ENCODE measurements around the gene WDR35. TPM values are rescaled to one million over a fixed set of nuclear protein-coding genes. Genes with fewer than 3 reads are reported as not detected.

WDR35 gene
- total and polyA plus RNA-seq, 2 donors (not counting 3 experiments of a cell fraction or from before 2014, with no cell fraction given) = 3.6 to 8.0 TPM

DNA sequence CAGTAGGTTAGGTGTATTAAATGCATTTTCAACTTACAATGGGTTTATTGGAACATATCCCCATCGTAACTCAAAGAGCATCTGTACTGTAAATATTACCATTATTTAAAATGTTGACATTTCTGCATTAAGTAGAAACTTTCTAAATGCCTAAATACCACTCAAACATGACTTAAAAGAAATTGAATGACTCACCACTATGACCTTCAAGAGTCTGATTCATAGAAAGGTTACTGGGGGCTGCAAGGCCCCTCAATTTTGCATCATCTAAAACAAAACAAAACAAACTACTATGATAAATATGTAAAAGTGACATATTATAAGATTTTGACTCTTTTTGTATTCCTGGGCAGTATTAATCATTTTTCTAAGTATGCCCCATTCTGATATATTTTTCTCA is 7.6 kb downstream of the WDR35 start:
- Histone ChIP-seq H3K9me3 (replicated peaks; ENCODE audit: control insufficient read depth, insufficient read depth, low read length) (no peaks in the 10 kb centered on the region), H3K27ac (ENCODE audit: insufficient read depth, low read depth, low read length) (no peak overlapping the region), H3K4me1 (ENCODE audit: control insufficient read depth, extremely low read depth, insufficient read depth, low read length) (peaks cover 32% of the 10 kb centered on the region), H3K36me3 (ENCODE audit: control insufficient read depth in 2 of 2, extremely low read depth in 1 of 2, insufficient read depth in 2 of 2, low read length in 2 of 2) (peaks cover 0 to 2% of the 10 kb centered on the region in 2 experiments), H3K27me3 (ENCODE audit: control insufficient read depth in 2 of 2, insufficient read depth in 2 of 2, low read length in 2 of 2) (no peaks in the 10 kb centered on the region), H2AFZ (ENCODE audit: low read depth, low read length) (no peak overlapping the region), H4K20me1 (replicated peaks; ENCODE audit: control insufficient read depth, extremely low read depth, insufficient read depth, low read length) (no peaks in the 10 kb centered on the region), H3K9ac (replicated peaks; ENCODE audit: extremely low read depth, insufficient read depth, low read length) (no peak overlapping the region), H3K79me2 (ENCODE audit: control insufficient read depth, insufficient read depth, low read length) (peaks cover 4% of the 10 kb centered on the region), H3K4me2 (ENCODE audit: insufficient read depth, low read length) (no peak overlapping the region), H3K9me1 (replicated peaks; ENCODE audit: control insufficient read depth, extremely low read depth, insufficient read depth, low read length) (no peaks in the 10 kb centered on the region), H3K4me3 (replicated peaks in 1 of 3; ENCODE audit: insufficient read depth in 1 of 3, low read depth in 1 of 3, low read length in 3 of 3) (no peak overlapping the region)
- no TSS peak for BruUV-seq (replicated peaks)
- peak; percentile 42 for FAIRE-seq
- intact Hi-C loops (cut with micrococcal nuclease) (no loop called here), dilution Hi-C loops (cut with MboI; ENCODE audit: extremely low pct_ligation_motif_present, low sequenced_read_pairs) (no loop called here)
- TF ChIP-seq POLR2AphosphoS5 (IDR thresholded peaks at IDR 0.05; ENCODE audit: insufficient read depth, low read depth, low read length) (no peak), CTCF (IDR thresholded peaks at IDR 0.05; ENCODE audit: extremely low read depth in 1 of 2, insufficient read depth in 1 of 2, low read depth in 1 of 2, low read length in 2 of 2) (no peak), JUN (IDR thresholded peaks at IDR 0.05; ENCODE audit: borderline replicate concordance, insufficient read depth, insufficient read length, low read depth) (peak; percentile 39), FOS (IDR thresholded peaks at IDR 0.05; ENCODE audit: borderline replicate concordance, insufficient read depth, low read length) (peak; percentile 64), MYC (IDR thresholded peaks at IDR 0.05; ENCODE audit: low read depth, low read length) (no peak), GATA2 (IDR thresholded peaks at IDR 0.05; ENCODE audit: insufficient read depth, insufficient read length, low read depth, low read length) (no peak), POLR2A (IDR thresholded peaks at IDR 0.05; ENCODE audit: low read depth, low read length) (no peak), EZH2 (IDR thresholded peaks at IDR 0.05; ENCODE audit: borderline replicate concordance, low read depth, low read length, severe bottlenecking) (no peak)
- TF ChIP-seq, protein P1, sequence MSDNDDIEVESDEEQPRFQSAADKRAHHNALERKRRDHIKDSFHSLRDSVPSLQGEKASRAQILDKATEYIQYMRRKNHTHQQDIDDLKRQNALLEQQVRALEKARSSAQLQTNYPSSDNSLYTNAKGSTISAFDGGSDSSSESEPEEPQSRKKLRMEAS (IDR thresholded peaks at IDR 0.05; ENCODE audit: insufficient read depth, insufficient read length) = no peak
- ChIA-PET POLR2A (no interaction called here), CTCF (interaction anchor here (1.0 to 2.2 kb wide), 3 partner anchors 26 to 45 kb away, joined by 3 to 13 read pairs (median 7); no protein-coding TSS in a partner anchor)
- peak; percentile 27 for DNase-seq (ENCODE audit: low read depth, low spot score)
